Uterus (tissue), 2 donors: ENCODE results near the gene ARPC4.

ENCODE experiments used
- CTCF ChIP-seq, 4 experiments: fragments of 200-600 bp in 2 of 4; fragments of 450-650 bp in 2 of 4; sonication (generic) in 2 of 4; IDR thresholded peaks; one replicate each; pipeline ENCODE4 v1.5.1; 2016 to 2019; ENCODE audit warnings: antibody characterized with exemption in 4 of 4, mild to moderate bottlenecking in 2 of 4, moderate library complexity in 1 of 4
- POLR2A ChIP-seq, 2 donors: fragments of 450-650 bp; IDR thresholded peaks; one replicate each; pipeline ENCODE4 v1.6.1; 2016; ENCODE audit warnings: antibody characterized with exemption in 2 of 2, mild to moderate bottlenecking in 1 of 2, moderate library complexity in 1 of 2

GRCh38 chr3:9776896-9777693, 15.8 kb upstream of the ARPC4 start:
- TF ChIP-seq CTCF (IDR thresholded peaks at IDR 0.05): no peak
- TF ChIP-seq POLR2A (IDR thresholded peaks at IDR 0.05): no peak
